Aorta (tissue), 5 donors: ENCODE results near the gene DOK5. TPM values are rescaled to one million over a fixed set of nuclear protein-coding genes. Genes with fewer than 3 reads are reported as not detected.

ENCODE experiments used
- ATAC-seq: fragments of 200-7000 bp; cut with Tn5 transposase; one replicate; pipeline ENCODE4 v1.9.1; 2022; ENCODE audit warnings: moderate library complexity; ENCODE audit not compliant: low FRiP score
- DNase-seq, 2 donors: peaks; one replicate each; pipeline ENCODE4 v3.0.0-alpha.2; 2020
- H3K27ac ChIP-seq, 2 donors: one replicate each; pipeline ENCODE4 v1.5.1; 2013; ENCODE audit warnings: low read length in 2 of 2, mild to moderate bottlenecking in 2 of 2, moderate library complexity in 2 of 2, control low read depth in 1 of 2, inconsistent platforms in 1 of 2, low read depth in 1 of 2
- H3K27me3 ChIP-seq, 2 donors: one replicate each; pipeline ENCODE4 v1.6.1; 2013; ENCODE audit warnings: control low read depth in 1 of 2, low read length in 1 of 2, mild to moderate bottlenecking in 1 of 2, moderate library complexity in 1 of 2; ENCODE audit not compliant: insufficient read depth in 2 of 2, control insufficient read depth in 1 of 2
- H3K36me3 ChIP-seq, 2 donors: one replicate each; pipeline ENCODE4 v1.6.1; 2013; ENCODE audit warnings: control low read depth in 1 of 2, low read length in 1 of 2, mild to moderate bottlenecking in 1 of 2; ENCODE audit not compliant: insufficient read depth in 2 of 2, control insufficient read depth in 1 of 2
- H3K4me1 ChIP-seq, 2 donors: one replicate each; pipeline ENCODE4 v1.6.1; 2013; ENCODE audit warnings: low read length in 2 of 2, control low read depth in 1 of 2, mild to moderate bottlenecking in 1 of 2, moderate library complexity in 1 of 2; ENCODE audit not compliant: insufficient read depth in 2 of 2, control insufficient read depth in 1 of 2
- H3K4me3 ChIP-seq, 2 donors: one replicate each; pipeline ENCODE4 v1.5.1; 2013; ENCODE audit warnings: low read length in 2 of 2, control low read depth in 1 of 2, mild to moderate bottlenecking in 1 of 2
- H3K9me3 ChIP-seq: one replicate; pipeline ENCODE4 v1.6.1; 2013; ENCODE audit warnings: mild to moderate bottlenecking, low read length; ENCODE audit not compliant: control insufficient read depth
- WGBS, 2 donors: extraction: QIAGEN DNeasy Blood & Tissue Kit; methylation state at CpG; one replicate each; pipeline ENCODE4 v1.1.7; 2013; 5-methylcytosine and 5-hydroxymethylcytosine counted together
- intact Hi-C, 2 donors: fragments of 100-400 bp; cut with DNase I; formaldehyde crosslinking; loops; one replicate each; pipeline versions ENCODE4 v1.14.2 to v1.15.0; 2022
- polyA plus RNA-seq, 2 donors: library from polyadenylated mRNA; stranded (reverse); fragments of 200-250 nt; gene quantifications; one replicate each; pipeline ENCODE4 v1.2.3, GENCODE V29; 2013
- total RNA-seq, 2 donors: library from RNA; stranded (reverse); fragmentation: NEBNext Ultra II Directional; extraction: Animal tissue kit (Norgen Biotek cat#: 25700); gene quantifications; one replicate each; pipeline ENCODE4 v1.2.1, GENCODE V29; 2021
- donor health status: healthy with polysubstance abuse.
- donor health status: Bipolar disorder and iron deficiency.
- donor health status: DM: no; HTN: no; CAD: no.
- donor health status: DM: no; HTN: no; CAD: no.
- donor health status: DM: yes; HTN: yes; CAD: no.

Gene DOK5
- total and polyA plus RNA-seq, 4 donors = 5.2 to 13.3 (median 9.0) TPM

DNA sequence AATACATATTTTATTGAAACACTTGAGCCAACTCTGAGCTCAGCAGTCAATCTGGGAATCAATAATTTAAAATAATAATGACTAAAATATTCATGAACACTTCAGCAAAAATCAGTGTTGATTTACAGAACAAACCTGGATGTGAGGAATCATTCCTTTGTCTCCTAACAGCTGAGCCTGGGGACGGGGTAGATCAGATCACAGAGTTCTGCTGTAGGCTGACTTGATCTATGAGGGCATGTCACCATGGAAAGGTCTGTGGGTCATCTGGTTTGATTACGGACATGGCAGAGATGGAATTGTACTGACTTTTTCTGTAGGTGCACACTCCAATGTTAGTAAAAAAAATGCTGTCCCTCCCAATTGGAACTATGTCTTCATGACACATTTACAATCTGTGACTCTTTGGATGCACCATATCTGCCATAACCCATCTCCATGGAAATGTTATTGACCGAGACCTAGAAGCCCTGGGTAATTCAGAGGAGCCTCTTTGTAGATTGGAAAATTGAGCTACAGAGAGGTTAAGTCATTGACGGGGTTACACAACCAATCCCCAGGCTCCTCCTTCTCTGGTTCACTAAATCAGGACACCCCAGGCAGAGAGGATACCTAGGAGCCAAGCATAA is 114.1 kb downstream of the DOK5 start:
- Histone ChIP-seq H3K27me3 (no peaks in the 10 kb centered on the region), H3K36me3 (no peaks in the 10 kb centered on the region), H3K9me3 (no peaks in the 10 kb centered on the region), H3K27ac (no peak overlapping the region), H3K4me3 (no peak overlapping the region), H3K4me1 (no peaks in the 10 kb centered on the region)
- DNase-seq (no peak), ATAC-seq (no peak)
- intact Hi-C loops = no loop called here
- WGBS, 2 donors = 97% methylated on average over 4 of the region's 4 CpGs

DNA sequence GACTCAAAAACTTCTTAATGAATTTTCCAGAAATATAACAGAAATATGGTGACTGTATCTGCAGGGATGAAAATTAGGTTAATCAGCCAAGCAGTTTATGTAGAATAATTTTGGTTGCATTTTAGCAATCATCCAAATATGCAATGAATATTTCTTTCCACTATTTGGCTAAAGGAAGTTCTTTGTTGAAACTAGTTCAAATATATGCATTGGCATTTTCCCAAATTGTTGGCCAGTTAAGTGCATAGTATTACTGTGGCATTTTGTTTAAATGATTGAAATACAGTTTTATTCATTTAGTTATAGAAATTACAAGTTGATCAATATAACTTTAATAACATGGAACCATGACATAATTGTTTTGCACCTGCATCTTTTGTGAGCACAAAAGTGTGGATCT is 115.5 kb downstream of the DOK5 start:
- no peaks in the 10 kb centered on the region for H3K27me3 ChIP-seq
- no peak overlapping the region for H3K4me3 ChIP-seq
- no peak for DNase-seq
- ATAC-seq = no peak
- intact Hi-C loops = no loop called here
- no peak overlapping the region for H3K27ac ChIP-seq
- H3K9me3 ChIP-seq = no peaks in the 10 kb centered on the region
- no peaks in the 10 kb centered on the region for H3K4me1 ChIP-seq
- no peaks in the 10 kb centered on the region for H3K36me3 ChIP-seq

- Histone ChIP-seq H3K27ac (no peak overlapping the region), H3K4me3 (no peak overlapping the region), H3K27me3 (no peaks in the 10 kb centered on the region), H3K36me3 (peaks cover 0 to 3% of the 10 kb centered on the region in 2 donors), H3K4me1 (no peaks in the 10 kb centered on the region), H3K9me3 (no peaks in the 10 kb centered on the region)
- intact Hi-C loops = no loop called here
- ATAC-seq (no peak), DNase-seq (no peak)
Observed at GRCh38 chr20:54596651-54597050, 121.3 kb downstream of the DOK5 start.

GRCh38 chr20:54598352-54598751 is 123.0 kb downstream of the DOK5 start:
- Histone ChIP-seq H3K27me3 (no peaks in the 10 kb centered on the region), H3K36me3 (peaks cover 0 to 3% of the 10 kb centered on the region in 2 donors), H3K27ac (no peak overlapping the region), H3K9me3 (no peaks in the 10 kb centered on the region), H3K4me1 (no peaks in the 10 kb centered on the region), H3K4me3 (no peak overlapping the region)
- ATAC-seq (no peak), DNase-seq (no peak)
- intact Hi-C loops = no loop called here
- WGBS, 2 donors = 91 to 92% methylated on average over 5 of the region's 5 CpGs

GRCh38 chr20:54600634-54601033 is 125.2 kb downstream of the DOK5 start:
- Histone ChIP-seq H3K4me3 (no peak overlapping the region), H3K9me3 (no peaks in the 10 kb centered on the region), H3K36me3 (peaks cover 0 to 3% of the 10 kb centered on the region in 2 donors), H3K27ac (no peak overlapping the region), H3K27me3 (no peaks in the 10 kb centered on the region), H3K4me1 (no peaks in the 10 kb centered on the region)
- 76 to 84% methylated on average over 3 of the region's 3 CpGs for WGBS, 2 donors
- DNase-seq (no peak), ATAC-seq (no peak)
- intact Hi-C loops = no loop called here

- intact Hi-C loops = no loop called here
- WGBS, 2 donors = 66 to 80% methylated on average over 10 of the region's 10 CpGs
Observed at GRCh38 chr20:54601831-54602515, 126.6 kb downstream of the DOK5 start.

DNA sequence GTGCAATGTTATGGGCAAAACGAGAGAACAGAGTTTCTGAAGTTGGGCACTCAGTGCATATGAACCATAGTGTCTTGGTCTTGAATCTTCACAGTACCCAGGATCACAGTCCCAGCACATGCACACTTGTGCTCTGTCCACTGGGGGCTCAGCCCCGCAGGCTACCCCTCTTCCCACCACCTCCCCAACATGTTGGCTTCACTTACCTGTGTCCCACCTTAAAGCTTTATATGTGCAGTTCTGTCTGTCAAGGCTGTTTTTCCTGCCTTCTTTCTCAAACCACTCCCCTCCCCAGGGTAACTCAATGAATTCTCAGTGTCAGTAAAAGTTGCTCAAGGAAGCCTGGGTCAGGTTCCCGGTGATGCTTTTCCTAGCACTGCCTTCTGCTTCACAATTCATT is 129.9 kb downstream of the DOK5 start:
- H3K4me1 ChIP-seq = no peaks in the 10 kb centered on the region
- DNase-seq (no peak), ATAC-seq (no peak)
- intact Hi-C loops = no loop called here
- H3K27ac ChIP-seq = no peak overlapping the region
- no peaks in the 10 kb centered on the region for H3K27me3 ChIP-seq
- no peaks in the 10 kb centered on the region for H3K9me3 ChIP-seq
- 61 to 84% methylated on average over 3 of the region's 3 CpGs for WGBS, 2 donors
- H3K36me3 ChIP-seq = peaks cover 0 to 1% of the 10 kb centered on the region in 2 donors
- H3K4me3 ChIP-seq = no peak overlapping the region

More at GRCh38 chr20:54601831-54602515, 126.6 kb downstream of the DOK5 start:
- H3K27me3 ChIP-seq = no peaks in the 10 kb centered on the region
- H3K4me3 ChIP-seq = no peak overlapping the region
- no peak overlapping the region for H3K27ac ChIP-seq
- no peaks in the 10 kb centered on the region for H3K9me3 ChIP-seq
- DNase-seq = no peak
- no peaks in the 10 kb centered on the region for H3K4me1 ChIP-seq
- ATAC-seq = no peak
- peaks cover 0 to 3% of the 10 kb centered on the region in 2 donors for H3K36me3 ChIP-seq

DNA sequence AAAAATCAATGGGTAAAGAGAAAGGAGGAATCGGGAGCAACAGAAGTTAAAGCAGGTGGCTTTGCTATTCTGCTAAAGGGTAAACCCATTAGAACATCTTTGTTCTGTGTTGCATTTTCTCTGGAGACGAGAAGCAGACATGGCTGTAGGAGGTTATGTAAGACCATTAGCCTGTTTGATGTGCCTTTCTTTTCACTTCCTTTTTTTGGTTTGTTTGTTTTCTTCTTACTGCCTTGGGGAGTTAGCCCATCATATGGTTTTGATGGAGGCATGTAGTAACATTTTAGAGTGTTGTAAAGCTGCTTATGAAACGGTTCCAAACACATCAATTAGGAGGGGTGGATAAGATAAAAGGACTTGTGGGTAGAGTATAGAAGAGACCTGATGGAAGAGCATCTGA is 131.0 kb downstream of the DOK5 start:
- Histone ChIP-seq H3K4me3 (no peak overlapping the region), H3K27me3 (no peaks in the 10 kb centered on the region), H3K27ac (no peak overlapping the region), H3K9me3 (no peaks in the 10 kb centered on the region), H3K4me1 (no peaks in the 10 kb centered on the region), H3K36me3 (peaks cover 0 to 3% of the 10 kb centered on the region in 2 donors)
- intact Hi-C loops = no loop called here
- no peak for DNase-seq
- no peak for ATAC-seq
- 86 to 90% methylated on average over 3 of the region's 3 CpGs for WGBS, 2 donors

DNA sequence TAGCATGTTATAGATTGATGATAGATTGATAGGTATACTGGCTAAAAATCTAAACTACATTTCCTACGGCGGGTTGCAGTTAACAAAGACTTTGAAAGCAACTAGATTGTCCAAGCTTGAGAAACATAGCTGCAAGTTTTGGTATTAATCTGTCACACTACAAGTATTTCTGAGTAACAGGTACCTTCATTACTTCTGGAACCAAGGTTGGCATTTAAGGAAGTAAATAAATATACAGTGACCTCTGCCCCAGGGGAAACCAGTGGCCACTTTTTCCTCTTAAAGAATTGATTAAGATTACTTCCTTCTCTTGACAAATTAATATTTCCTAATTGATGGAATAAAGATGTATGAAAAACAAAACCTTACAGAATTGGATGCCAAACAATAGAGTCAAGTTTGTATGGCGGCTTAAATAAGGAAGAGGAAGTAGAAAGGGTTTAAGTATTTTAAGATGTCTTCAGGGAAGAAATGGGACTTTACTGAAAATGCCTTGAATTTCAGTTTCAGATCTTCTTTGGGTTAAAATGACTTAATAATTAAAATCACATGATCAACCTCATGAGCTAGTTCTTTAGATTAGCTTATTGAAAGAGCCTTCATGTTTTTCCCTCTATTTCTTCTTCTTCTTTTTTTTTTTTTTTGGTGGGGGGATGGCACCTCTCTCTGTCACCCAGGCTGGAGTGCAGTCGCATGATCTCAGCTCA is 132.8 kb downstream of the DOK5 start:
- Histone ChIP-seq H3K27ac (no peak overlapping the region), H3K9me3 (no peaks in the 10 kb centered on the region), H3K36me3 (peaks cover 0 to 3% of the 10 kb centered on the region in 2 donors), H3K4me3 (no peak overlapping the region), H3K4me1 (no peaks in the 10 kb centered on the region), H3K27me3 (no peaks in the 10 kb centered on the region)
- WGBS, 2 donors = 97 to 98% methylated on average over 4 of the region's 4 CpGs
- ATAC-seq = no peak
- intact Hi-C loops = no loop called here
- no peak for DNase-seq
